GM18861 (cell line): ENCODE measurements around the gene EVL.
A peak's percentile ranks its signal among the peaks of the same experiment; 100 is the strongest.
"Not testable (repeated sequence)": the region's sequence is repeated elsewhere in the genome, so short reads cannot be mapped to it uniquely, and the experiment has no call there.

Experiments used
- ATAC-seq: cut with Tn5 transposase; IDR thresholded peaks from one replicate; pipeline ENCODE4 v1.9.1; 2021; ENCODE audit not compliant: unreplicated experiment

Gene EVL, protein sequence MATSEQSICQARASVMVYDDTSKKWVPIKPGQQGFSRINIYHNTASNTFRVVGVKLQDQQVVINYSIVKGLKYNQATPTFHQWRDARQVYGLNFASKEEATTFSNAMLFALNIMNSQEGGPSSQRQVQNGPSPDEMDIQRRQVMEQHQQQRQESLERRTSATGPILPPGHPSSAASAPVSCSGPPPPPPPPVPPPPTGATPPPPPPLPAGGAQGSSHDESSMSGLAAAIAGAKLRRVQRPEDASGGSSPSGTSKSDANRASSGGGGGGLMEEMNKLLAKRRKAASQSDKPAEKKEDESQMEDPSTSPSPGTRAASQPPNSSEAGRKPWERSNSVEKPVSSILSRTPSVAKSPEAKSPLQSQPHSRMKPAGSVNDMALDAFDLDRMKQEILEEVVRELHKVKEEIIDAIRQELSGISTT

DNA sequence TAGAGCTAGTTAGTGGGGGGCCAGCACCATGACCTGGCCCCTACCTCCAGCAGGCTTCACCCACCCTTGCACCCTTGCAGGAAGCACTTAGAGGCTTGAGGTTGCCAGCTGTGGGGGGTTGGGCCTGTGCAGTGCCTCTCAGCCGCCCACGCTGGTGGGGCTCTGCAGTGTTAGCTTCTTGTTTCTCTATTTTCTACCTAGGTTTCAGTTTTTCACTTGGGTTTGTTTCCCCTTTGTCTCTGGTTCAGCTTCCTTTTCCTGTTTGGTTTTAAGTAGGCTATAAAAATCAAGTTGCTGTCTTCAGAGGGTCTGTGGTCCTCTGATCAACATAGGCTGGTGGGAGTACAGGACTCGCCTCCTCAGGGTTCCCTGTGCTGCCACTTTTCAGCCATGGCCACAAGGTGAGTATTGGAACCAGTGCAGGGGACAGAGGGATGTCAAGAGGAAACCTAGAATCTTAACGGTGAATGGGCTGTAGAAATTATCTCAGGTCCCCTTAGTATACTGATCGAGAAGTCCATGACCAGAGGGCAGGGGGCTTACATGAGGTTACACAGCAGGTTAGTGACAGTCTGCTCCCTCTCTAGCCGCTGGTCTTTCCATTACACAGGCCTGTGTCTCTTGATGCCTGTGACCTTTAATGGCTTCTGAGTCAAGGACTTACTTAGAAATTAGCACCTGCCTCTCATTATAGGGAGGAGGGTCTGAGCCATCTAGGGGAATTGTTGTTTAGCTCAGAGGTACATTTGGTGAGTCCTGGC, at the start of gene EVL:
EVL (plus strand) TSS at position 312 of the 761 bp plus-strand sequence; CDS start at position 391, 79 bp downstream.
- peak; percentile 38 for ATAC-seq

DNA sequence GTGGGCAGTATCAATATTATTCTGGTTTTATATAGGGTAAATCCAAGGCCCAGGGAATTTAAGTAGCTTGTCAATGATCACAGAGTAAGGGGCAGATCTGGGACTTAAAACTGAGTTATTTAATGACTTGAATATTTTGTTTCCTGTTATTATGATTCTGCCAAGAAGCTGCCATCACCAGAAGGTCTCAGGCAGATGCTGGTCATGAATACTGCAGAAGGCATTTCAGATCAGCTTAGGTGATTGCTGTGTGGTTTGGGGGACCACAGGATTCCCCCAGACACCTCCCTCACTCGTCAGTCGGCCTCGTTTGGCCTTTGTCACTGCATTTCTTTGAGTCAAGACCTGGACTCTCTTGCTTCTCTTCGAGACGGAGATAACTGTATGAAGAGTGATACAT, 47.7 kb upstream of the EVL start:
- ATAC-seq: no peak

DNA sequence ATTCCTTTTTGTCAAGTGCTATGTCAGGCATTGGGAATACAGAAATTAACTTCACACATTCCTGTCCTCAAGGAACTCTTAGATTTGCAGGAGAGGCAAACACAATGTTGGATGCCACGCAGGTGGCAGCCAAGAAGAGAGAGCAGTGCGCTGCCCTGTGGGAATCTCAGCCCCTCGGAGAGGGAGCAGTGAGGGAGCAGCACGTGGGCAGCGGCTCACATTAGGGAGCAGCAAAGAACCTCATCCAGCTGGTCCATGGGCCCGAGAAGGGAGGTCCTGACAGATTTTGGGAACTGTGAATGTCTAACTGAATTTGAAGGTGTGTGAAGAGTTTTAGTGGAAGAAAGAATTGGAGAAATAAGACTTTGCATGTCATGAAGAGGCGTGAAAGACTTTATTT, 47.2 kb upstream of the EVL start:
- ATAC-seq: no peak

DNA sequence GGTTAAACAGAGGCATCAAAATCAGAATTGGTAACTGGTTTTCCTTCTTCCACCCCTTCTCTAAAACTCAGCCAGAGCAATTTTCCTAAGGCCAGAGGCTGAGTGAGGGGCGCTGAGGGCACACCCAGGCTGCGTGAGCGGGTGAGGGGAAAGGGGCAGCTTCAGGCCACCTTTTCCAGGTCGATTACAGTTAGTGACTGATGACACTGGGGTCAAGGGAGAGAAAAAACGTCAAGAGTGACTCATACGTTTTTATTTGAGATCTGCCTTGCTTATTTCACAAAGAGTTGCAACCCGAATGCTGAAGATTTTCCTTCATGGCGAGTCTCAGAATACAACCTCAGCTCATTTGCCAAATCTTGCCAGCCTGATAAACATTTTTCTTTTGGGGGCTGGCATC, 46.7 kb upstream of the EVL start:
- no peak for ATAC-seq

DNA sequence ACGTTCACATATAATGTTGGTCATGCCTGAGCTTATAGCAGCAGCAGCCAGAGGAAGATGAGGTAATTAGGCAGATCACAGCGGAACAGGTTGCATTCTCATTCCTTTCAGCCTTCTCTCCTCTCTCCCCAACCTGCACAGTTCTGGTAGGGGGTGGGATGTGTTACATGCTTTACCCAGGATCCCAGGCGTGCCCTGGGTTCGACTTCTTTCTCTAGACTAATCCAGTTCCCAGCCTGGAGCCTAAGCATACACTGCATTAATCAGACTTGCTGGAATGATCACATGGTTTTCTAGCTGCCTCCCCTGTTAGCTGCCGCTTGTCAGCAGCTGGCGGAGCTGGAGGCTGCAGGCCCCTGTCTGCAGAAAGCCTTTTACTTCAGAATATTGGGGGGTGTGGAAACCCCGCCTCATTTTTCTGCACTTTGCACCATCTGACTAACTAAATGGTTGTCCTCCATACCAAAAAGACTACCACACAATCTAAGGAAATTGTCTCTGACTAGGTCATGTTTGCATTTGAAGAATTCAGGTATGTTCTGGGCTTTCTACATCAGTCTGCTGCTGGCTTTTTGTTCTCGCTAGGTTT, 46.0 kb upstream of the EVL start:
- ATAC-seq: no peak

DNA sequence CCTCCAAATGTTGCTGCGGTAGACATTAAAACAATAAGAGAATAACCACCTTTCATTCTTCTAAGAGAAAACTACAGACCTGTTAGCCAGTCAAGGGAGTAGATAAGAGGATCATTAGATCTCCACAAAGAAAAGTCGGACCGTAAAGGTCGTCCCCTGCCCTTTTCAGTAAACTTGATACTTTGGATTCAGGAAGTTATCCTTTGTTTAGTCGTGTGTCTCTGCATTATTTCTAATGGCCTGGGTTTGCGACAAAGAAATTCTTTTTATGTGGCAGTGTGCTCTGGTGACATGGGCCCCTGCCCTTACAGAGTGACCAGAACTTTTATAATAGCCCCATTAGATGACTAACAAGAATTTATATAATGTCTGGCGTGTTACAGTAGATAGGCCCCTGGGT, 44.6 kb upstream of the EVL start:
- ATAC-seq: no peak

DNA sequence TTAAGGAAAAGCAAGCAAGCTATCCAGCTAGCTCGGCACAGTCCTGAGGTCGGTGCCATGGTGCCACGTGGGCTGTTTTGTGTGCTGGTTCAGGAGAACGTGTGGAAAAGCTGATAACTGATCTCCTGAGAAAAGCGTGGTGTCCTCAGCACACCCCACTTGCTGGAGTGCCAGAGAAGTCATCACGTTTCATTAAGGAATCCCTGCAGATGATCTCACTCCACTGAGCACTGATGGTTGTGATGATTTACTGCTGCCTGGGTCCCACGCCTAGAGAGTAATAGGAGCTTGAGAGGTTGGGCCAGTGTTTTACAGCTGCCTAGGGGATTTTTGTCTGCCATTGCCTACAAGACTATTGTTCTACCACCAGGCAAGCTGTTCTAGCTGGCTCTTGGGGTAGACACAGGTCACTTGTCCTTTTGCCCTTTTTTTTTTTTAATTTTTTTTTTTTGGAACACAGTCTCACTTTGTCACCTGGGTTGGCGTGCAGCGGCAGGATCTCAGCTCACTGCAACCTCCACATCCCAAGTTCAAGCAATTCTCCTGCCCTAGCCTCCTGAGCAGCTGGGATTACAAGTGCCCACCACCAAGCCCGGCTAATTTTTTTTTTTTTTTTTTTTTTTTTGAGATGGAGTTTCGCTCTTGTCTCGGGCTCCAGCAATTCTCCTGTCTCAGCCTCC, 42.3 kb upstream of the EVL start:
- ATAC-seq: no peak

DNA sequence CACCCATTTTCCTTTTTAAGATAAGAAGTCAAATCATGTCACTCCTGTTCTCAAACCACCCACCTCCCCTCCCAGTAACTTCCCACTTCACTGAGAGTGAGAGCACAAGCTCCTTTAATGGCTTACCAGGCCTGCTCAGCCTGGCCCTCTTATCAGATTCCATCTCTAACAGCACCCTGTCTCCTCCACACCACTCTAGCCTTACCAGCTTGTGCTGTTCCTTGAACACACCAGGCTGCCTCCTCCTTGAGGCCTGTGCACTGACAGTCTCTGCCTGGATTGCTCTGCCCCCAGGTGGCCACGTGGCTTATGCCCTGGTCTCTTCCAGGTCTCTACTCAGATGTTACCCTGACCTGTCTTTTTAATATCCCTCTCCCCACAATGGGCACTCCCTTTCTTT, 40.1 kb upstream of the EVL start:
- ATAC-seq: peak; percentile 73

DNA sequence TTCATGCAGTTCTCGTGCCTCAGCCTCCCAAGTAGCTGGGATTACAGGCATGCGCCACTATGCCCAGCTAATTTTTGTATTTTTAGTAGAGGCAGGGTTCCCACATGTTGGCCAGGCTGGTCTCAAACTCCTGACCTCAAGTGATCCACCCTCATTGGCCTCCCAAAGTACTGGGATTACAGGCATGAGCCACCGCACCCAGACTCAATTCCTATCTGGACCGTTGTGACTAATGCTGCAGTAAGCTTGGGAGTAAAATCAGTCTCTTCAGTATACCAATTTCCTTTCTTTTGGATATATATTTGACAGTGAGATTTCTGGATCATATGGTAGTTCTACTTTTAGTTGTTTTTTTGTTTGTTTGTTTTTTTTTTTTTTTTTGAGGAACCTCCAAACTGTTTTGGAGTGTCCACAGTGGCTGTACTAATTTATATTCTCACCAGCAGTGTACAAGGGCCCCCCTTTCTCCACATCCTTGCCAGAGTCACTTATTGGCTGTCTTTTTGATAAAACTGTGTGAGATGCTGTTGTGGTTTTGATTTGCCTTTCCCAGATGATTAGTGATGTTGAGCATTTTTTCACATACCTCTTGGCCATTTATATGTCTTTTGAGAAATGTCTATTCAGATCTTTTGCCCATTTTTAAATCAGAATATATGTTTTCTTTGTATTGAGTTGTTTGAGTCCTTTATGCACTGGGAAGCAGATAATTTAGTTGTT, 37.3 kb upstream of the EVL start:
- no peak for ATAC-seq

DNA sequence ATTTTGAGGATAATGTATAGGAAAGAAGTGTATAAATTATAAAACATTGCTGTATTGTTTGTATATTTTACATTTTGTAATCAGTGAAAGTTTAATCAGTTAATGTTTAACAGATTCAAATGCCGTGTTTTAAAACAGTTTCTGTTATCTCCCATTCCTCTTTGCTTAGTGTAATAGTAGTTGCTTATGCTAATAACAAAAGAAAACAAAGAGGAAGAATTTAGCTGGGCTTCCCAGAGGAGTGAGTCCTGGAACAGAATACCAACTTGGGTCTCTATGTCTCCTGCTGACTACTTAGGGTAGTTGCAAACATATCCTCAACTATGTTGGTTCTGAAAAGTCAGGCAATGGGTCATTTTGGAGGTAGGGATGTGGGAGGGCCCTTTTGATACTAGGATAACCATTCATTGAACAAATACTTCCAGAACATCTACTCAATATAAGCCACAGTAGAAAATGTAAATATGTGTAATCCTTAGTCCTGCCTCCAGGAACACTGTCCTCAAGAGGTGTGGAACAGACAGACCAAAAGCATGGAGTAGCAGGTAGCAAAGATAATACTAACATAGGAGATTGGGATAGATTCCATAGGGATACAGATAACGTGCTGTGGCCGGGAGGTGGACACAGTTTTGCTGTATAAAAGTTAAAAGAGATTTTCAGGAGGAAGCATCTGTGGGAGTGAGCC, 36.1 kb upstream of the EVL start:
- ATAC-seq: no peak

DNA sequence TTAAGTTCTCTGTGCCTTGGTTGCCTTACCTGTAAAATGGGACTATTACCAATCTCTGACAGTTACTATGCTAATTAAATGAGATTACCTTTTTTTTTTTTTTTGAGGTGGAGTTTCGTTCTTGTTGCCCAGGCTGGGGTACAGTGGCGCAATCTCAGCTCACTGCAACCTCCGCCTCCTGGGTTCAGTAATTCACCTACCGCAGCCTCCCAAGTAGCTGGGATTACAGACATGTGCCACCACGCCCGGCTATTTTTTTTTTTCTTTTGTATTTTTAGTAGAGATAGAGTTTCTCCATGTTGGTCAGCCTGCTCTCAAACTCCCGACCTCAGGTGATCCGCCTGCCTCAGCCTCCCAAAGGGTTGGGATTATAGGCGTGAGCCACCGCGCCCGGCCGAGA, 35.2 kb upstream of the EVL start:
- ATAC-seq: not testable (repeated sequence)

DNA sequence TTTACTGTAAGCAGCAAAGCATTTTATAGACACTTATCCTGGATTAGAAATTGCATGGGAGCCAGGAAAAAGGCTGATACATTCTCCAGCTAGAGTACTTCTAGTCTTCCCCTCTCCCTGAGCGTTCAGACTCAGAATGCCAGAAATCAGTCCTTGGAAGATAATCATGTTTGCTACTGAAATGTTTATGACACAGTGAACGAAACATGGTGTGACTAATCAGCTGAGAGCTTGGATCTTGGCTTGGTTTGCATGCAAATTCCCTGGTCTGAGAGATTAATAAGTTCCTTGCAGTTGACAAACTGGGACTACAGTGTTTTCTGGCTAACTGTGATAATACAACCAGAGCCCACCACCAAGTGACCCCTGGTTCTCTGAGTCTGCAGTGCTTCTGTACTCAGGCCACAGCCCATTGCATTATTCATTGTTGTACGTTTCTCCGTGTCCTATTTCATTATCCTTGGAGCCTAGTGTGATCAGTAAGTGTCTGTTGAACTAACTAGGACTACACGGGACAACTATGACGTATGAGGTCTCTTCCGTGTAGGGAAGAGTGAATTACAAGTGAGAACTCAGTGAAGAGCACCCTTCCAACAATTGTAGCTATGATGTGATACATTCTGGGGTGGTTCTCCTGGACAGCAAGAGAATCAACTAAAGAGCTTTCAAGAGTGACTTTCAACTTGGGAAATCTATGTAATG, 34.6 kb upstream of the EVL start:
- ATAC-seq: no peak

DNA sequence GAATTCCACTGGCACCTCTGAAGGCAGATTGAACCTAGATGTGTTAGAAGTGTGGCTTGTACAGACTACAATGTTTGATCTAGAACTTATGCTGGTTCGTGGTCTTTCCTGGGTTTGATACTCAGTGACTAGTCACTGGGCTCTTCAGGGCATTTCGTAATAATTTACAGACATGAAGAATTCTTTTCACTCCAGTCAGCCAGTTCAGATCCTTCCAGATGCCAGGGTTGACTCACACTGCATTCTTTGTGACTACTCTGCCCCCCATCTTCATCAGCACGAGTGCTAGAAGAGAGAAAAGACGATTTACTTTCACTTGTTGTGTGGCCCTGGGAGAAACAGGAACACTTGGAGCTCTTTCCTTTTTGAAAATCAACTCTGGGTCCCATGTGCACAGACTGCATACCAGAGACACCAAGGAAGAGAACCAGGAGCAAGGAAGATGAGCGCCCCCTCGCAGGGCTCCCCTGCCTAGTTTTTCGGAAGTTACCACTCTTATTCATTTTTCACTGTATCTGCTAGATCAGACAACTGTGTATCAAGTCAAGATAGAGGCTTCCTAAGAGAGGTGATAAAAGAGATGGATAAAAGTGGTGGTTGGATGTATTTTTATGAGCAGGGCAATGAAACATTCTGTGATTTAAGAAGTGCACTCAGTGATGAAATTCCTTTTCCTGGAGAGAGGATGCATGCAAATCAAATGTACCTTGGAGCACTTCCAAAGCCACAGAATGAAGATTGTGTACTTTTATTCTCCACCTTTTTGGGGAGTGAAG, 33.5 kb upstream of the EVL start:
- no peak for ATAC-seq

DNA sequence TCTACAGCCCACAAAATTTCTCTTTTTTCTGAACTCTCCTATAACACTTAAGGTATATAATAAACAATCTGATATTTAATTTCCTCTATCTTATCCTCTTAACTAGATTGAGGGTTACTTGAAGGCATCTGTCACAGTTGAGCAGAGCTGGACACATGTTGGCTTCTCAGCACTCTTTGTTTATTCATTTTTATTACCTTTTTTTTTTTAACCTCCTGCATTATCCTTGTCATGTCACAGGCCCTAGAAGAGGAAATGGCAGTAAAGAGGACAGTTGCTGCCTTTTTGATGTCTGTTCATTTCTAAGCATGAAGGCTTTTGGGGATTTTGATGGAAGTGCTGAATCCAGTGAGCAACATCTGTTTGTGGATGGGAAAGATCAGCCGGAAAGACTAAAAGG, 32.5 kb upstream of the EVL start:
- ATAC-seq: no peak

DNA sequence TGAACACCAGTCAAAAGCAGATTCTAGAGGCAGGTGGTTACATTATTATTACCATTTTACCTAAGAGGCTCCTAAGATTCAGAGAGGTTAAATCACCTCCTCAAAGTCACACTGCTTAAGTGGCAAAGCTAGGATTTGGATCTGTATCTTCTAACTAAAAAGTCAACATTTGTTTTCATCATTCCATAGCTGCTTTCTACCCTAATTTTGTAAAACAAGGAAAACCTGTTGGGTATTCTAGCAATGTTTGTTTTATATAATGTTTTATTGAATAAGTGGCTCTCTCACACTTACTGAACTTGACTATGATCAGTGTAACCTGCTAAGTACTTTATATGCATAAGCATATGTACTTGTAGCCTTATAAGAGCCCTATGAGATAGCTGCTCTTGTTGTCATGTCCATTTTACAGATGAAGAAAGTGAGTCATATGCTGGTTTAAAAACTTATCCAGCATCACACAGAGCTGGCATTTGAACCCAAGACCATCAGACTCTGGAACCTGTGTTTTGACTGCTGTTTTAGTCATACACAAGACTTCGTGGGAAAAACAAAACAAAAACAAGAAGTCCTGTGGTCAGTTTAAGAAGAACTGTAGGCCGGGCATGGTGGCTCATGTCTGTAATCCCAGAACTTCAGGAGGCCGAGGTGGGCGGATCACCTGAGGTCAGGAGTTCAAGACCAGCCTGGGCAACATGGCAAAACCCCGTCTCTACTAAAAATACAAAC, 31.7 kb upstream of the EVL start:
- ATAC-seq: no peak

DNA sequence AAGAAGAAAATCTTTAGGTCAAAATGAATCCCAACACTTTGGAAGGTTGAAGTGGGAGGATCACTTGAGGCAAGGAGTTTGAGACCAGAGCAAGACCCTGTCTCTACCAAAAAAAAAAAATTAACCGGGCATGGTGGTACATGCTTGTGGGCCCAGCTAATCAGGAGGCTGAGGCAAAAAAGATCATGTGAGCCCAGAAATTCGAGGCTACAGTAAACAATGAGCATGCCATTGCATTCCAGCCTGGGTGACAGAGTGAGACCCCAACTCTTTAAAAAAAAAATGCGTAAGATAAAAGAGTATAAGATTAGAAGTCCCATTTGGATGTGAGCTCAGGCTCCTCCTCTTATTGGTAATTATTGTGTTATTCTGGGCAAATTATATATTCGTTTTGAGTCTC, 30.8 kb upstream of the EVL start:
- ATAC-seq: no peak

DNA sequence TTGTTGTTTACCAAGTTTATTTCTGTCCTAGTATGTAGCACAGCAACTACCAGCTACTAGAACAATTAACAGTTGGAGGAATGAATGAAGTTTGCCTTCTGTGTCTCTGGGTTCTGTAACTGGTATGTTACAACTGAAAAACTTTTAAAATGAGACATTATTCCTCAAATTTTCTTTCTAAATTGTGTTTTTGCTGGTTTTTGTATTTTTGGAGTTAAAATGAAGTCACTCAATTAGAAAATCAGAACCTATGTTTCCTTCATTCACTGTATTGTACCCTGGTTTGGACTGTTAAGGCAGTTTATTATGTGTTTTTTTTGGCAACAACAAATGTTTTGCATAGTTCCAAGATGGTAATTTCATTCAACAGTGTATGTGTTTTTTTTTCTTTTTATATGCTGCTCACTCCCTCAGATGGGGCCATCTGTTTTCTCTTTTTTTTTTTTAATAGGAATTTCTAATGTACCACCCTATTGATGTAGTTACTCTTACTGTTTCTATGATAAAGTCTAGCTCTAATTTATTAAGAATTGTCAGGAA, 30.2 kb upstream of the EVL start:
- no peak for ATAC-seq

DNA sequence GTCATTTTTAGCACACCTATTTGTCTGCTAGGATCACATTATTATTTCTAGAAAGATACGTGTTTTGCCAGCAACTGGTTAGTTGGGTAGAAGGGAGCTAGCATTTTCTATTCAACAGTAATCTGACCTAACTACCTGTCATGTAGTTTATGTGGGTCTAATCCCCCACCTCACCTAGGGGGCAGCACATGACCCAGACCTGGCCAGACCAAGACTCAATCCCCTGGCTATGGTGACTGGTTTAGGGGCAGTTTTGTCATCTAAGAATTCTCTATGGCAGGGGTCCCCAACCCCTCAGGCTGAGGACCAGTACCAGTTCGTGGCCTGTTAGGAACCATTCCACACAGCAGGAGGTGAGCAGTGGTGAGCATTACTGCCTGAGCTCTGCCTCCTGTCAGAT, 29.5 kb upstream of the EVL start:
- no peak for ATAC-seq
